Myocyte (in vitro differentiated cells): ENCODE results near the gene ZNF155. TPM values are rescaled to one million over a fixed set of nuclear protein-coding genes. Genes with fewer than 3 reads are reported as not detected.
"Not testable (repeated sequence)": the region's sequence is repeated elsewhere in the genome, so short reads cannot be mapped to it uniquely, and the experiment has no call there.

Experiments used
- DNase-seq: peaks from one replicate; pipeline ENCODE4 v3.0.0-alpha.2; 2012; ENCODE audit warnings: low read depth
- polyA plus RNA-seq: library from polyadenylated mRNA; unstranded; fragments of >200 nt; gene quantifications from one replicate; pipeline ENCODE4 v1.2.1, GENCODE V29; 2012; ENCODE audit warnings: missing spikeins
- total RNA-seq: library from RNA; depleted of rRNA; stranded (reverse); fragments of >200 nt; gene quantifications from 2 replicates; pipeline ENCODE4 v1.2.3, GENCODE V29; 2014

The ZNF155 gene
- 7.3 and 11.8 TPM in 2 replicates for total RNA-seq
- polyA plus RNA-seq = 6.8 TPM

GRCh38 chr19:43983912-43984686 lies at the start of gene ZNF155:
Gene ZNF155 (plus strand): TSS chr19:43984188. CDS start chr19:43988544, 4,356 bp downstream.
- peak; percentile 99 for DNase-seq

GRCh38 chr19:43934985-43935708 lies 48.8 kb upstream of the ZNF155 start, which contains the start of gene ZNF45:
Gene ZNF45 (minus strand): TSS chr19:43935282. CDS start chr19:43922185, 13,097 bp downstream.
- DNase-seq = peak; percentile 94

GRCh38 chr19:43936188-43936587 lies 47.8 kb upstream of the ZNF155 start:
- DNase-seq = no peak

- DNase-seq = no peak
Observed at GRCh38 chr19:43939557-43940260, 44.3 kb upstream of the ZNF155 start.

GRCh38 chr19:43940719-43941118 lies 43.3 kb upstream of the ZNF155 start:
- no peak for DNase-seq

- no peak for DNase-seq
Observed at GRCh38 chr19:43941209-43941608, 42.8 kb upstream of the ZNF155 start.

- not testable (repeated sequence) for DNase-seq
Observed at GRCh38 chr19:43947412-43947811, 36.6 kb upstream of the ZNF155 start.

GRCh38 chr19:43949803-43950202 lies 34.2 kb upstream of the ZNF155 start:
- not testable (repeated sequence) for DNase-seq

GRCh38 chr19:43950834-43951645 lies 32.9 kb upstream of the ZNF155 start, which contains the start of gene ZNF221:
Gene ZNF221 (plus strand): TSS chr19:43951228. CDS start chr19:43962727, 11,499 bp downstream.
- peak; percentile 99 for DNase-seq

GRCh38 chr19:43956827-43957226 lies 27.2 kb upstream of the ZNF155 start:
- no peak for DNase-seq

GRCh38 chr19:43957891-43958290 lies 26.1 kb upstream of the ZNF155 start:
- no peak for DNase-seq

- DNase-seq = no peak
Observed at GRCh38 chr19:43960411-43960810, 23.6 kb upstream of the ZNF155 start.

GRCh38 chr19:43966079-43966694 lies 17.8 kb upstream of the ZNF155 start:
- peak; percentile 1 for DNase-seq

GRCh38 chr19:43976732-43977131 lies 7.3 kb upstream of the ZNF155 start:
- no peak for DNase-seq

- DNase-seq = no peak
Observed at GRCh38 chr19:43983544-43983911, 460 bp upstream of the ZNF155 start.

- no peak for DNase-seq
Observed at GRCh38 chr19:43984687-43985000, 656 bp downstream of the ZNF155 start.

GRCh38 chr19:43997631-43998290 lies 13.8 kb downstream of the ZNF155 start:
- peak; percentile 4 for DNase-seq

- no peak for DNase-seq
Observed at GRCh38 chr19:44002212-44002565, 18.2 kb downstream of the ZNF155 start.

- DNase-seq = peak; percentile 97
Observed at GRCh38 chr19:44002566-44003460, 18.8 kb downstream of the ZNF155 start, which contains the start of gene ZNF230. Gene ZNF230 (plus strand): TSS chr19:44002957. CDS start chr19:44007079, 4,122 bp downstream.
